Activated CD8-positive, alpha-beta T cell treated with anti-CD3 and anti-CD28 coated beads for 36 hours (primary cell): ENCODE data around the gene RGS10. TPM values are rescaled to one million over a fixed set of nuclear protein-coding genes. Genes with fewer than 3 reads are reported as not detected.

Experiments
- ATAC-seq: fragments of 200-7000 bp; cut with Tn5 transposase; one replicate; pipeline ENCODE4 v1.10.0; 2021; ENCODE audit warnings: mild to moderate bottlenecking, moderate library complexity
- CTCF ChIA-PET: fragments of 350-600 bp; sonication (Branson Sonifier 250); formaldehyde crosslinking; loops from one replicate; lab custom pipeline; 2021; ENCODE audit warnings: antibody characterized with exemption; lab: Charles Lee
- POLR2A ChIA-PET: fragments of 350-600 bp; sonication (Branson Sonifier 250); formaldehyde crosslinking; loops from one replicate; lab custom pipeline; 2021; ENCODE audit warnings: antibody characterized with exemption; lab: Charles Lee
- DNase-seq: peaks from one replicate; pipeline ENCODE4 v3.0.0-alpha.2; 2020
- H3K27ac Mint-ChIP-seq: one replicate; pipeline ENCODE4 v1.8.0; 2021; ENCODE audit warnings: mild to moderate bottlenecking, mixed read lengths
- H3K27me3 Mint-ChIP-seq: one replicate; pipeline ENCODE4 v1.8.0; 2021; ENCODE audit warnings: mixed read lengths
- H3K36me3 Mint-ChIP-seq: one replicate; pipeline ENCODE4 v1.8.0; 2021; ENCODE audit warnings: low read depth, mixed read lengths
- H3K4me1 Mint-ChIP-seq: one replicate; pipeline ENCODE4 v1.8.0; 2021; ENCODE audit warnings: low read depth, mixed read lengths
- H3K4me3 Mint-ChIP-seq: one replicate; pipeline ENCODE4 v1.8.0; 2021; ENCODE audit warnings: mild to moderate bottlenecking, moderate library complexity, mixed read lengths
- H3K9me3 Mint-ChIP-seq: one replicate; pipeline ENCODE4 v1.8.0; 2021; ENCODE audit warnings: mixed read lengths
- CTCF ChIP-seq: fragments of 200-600 bp; IDR thresholded peaks from one replicate; pipeline ENCODE4 v1.8.0; 2022; ENCODE audit warnings: antibody characterized with exemption, mild to moderate bottlenecking
- intact Hi-C: fragments of 100-400 bp; cut with micrococcal nuclease; formaldehyde crosslinking; loops from one replicate; pipeline ENCODE4 v1.10.0; 2022
- total RNA-seq, 2 experiments: library from RNA; stranded (reverse); gene quantifications; one replicate each; pipeline ENCODE4 v1.2.3, GENCODE V29; 2021

Gene RGS10
- total RNA-seq, 2 experiments from 2014 or later, result 207 to 220 TPM

GRCh38 chr10:119509909-119510451, 32.5 kb downstream of the RGS10 start:
- POLR2A ChIA-PET, result interaction anchor here (1.0 to 1.3 kb wide), 4 partner anchors 25 to 32 kb away, joined by 3 to 5 read pairs (median 3); no protein-coding TSS in a partner anchor
- H3K9me3 Mint-ChIP-seq, result no peaks in the 10 kb centered on the region
- peaks cover 61% of the 10 kb centered on the region for H3K4me1 Mint-ChIP-seq
- H3K4me3 Mint-ChIP-seq, result no peak overlapping the region
- intact Hi-C loops, result no loop called here
- peaks cover 77% of the 10 kb centered on the region for H3K36me3 Mint-ChIP-seq
- no peak for TF ChIP-seq CTCF
- CTCF ChIA-PET, result no interaction called here
- peak overlapping the region; percentile 66 for H3K27ac Mint-ChIP-seq
- ATAC-seq (no peak), DNase-seq (no peak)
- no peaks in the 10 kb centered on the region for H3K27me3 Mint-ChIP-seq

- Mint-ChIP-seq H3K36me3 (peaks cover 82% of the 10 kb centered on the region), H3K27ac (peak overlapping the region; percentile 71), H3K9me3 (no peaks in the 10 kb centered on the region), H3K27me3 (no peaks in the 10 kb centered on the region), H3K4me3 (no peak overlapping the region), H3K4me1 (peaks cover 78% of the 10 kb centered on the region)
- CTCF ChIA-PET, result interaction anchor here (0.9 kb wide), 1 partner anchor 11 kb away, joined by 3 read pairs; no protein-coding TSS in a partner anchor
- no peak for ATAC-seq
- POLR2A ChIA-PET, result interaction anchor here (0.8 to 1.5 kb wide), 2 partner anchors 10 to 88 kb away, joined by 3 read pairs; no protein-coding TSS in a partner anchor
- DNase-seq, result no peak
- TF ChIP-seq CTCF, result no peak
- intact Hi-C loops, result no loop called here
Measured at GRCh38 chr10:119507115-119507514, 35.4 kb downstream of the RGS10 start.

- POLR2A ChIA-PET, result interaction anchor here (0.6 to 6.3 kb wide), 6 partner anchors 9 to 37 kb away, joined by 3 to 58 read pairs (median 4); partner anchors contain the start of gene RGS10
- H3K4me1 Mint-ChIP-seq, result peaks cover 77% of the 10 kb centered on the region
- ATAC-seq, result no peak
Measured at GRCh38 chr10:119505588-119506315, 36.8 kb downstream of the RGS10 start.

GRCh38 chr10:119505131-119505551, 37.4 kb downstream of the RGS10 start:
- intact Hi-C loops, result no loop called here
- Mint-ChIP-seq H3K36me3 (peaks cover 80% of the 10 kb centered on the region), H3K4me1 (peaks cover 79% of the 10 kb centered on the region), H3K27ac (peak overlapping the region; percentile 82), H3K9me3 (no peaks in the 10 kb centered on the region), H3K4me3 (peak overlapping the region; percentile 48), H3K27me3 (no peaks in the 10 kb centered on the region)
- TF ChIP-seq CTCF, result no peak
- no peak for DNase-seq
- ChIA-PET POLR2A (interaction anchor here (0.9 to 6.3 kb wide), 3 partner anchors 10 to 33 kb away, joined by 3 to 58 read pairs (median 4); no protein-coding TSS in a partner anchor), CTCF (interaction anchor here (0.9 to 1.1 kb wide), 2 partner anchors 15 to 299 kb away, joined by 3 to 5 read pairs; no protein-coding TSS in a partner anchor)
- ATAC-seq, result no peak

More at GRCh38 chr10:119505588-119506315, 36.8 kb downstream of the RGS10 start:
- CTCF ChIA-PET, result interaction anchor here (0.9 to 1.1 kb wide), 2 partner anchors 16 to 299 kb away, joined by 3 to 5 read pairs; no protein-coding TSS in a partner anchor
- peaks cover 78% of the 10 kb centered on the region for H3K36me3 Mint-ChIP-seq
- no peaks in the 10 kb centered on the region for H3K9me3 Mint-ChIP-seq
- peak overlapping the region; percentile 76 for H3K27ac Mint-ChIP-seq
- intact Hi-C loops, result no loop called here
- H3K27me3 Mint-ChIP-seq, result no peaks in the 10 kb centered on the region
- DNase-seq, result no peak
- TF ChIP-seq CTCF, result no peak
- H3K4me3 Mint-ChIP-seq, result peak overlapping the region; percentile 48
